ENCODE results near the gene LDB2.

DNA sequence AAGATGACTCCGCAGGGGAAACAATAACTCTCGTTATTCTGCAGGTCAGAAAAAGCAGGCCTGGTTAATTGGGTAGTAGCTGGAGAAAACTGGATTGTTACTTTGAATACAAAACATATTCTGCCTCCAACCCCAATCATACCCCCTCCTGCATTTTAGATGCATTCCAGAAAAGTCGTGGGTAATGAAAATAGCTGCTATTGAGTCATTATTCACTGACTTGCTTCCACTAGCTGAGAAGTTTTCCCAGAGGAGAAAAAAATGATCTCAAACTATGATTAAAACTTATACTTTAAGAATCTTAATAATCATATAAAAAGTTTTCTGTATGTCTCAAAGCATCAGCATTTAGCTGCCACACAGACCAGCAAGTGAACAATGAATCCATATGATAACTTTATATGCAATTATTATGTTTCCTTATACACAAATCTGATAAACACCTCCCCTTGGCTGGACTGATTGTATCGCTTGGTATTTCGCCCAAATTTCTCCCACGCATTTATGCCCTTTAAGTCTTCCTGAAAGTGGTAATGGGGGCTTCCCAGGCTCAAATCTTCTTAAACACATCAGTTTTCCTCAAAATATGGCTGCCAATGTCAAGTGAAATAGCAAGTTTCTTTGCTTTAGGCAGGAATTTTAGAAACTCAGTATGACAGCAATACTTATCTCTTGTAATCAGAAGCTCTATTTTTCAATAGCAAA lies 181.0 kb downstream of the LDB2 start:
- TF ChIP-seq EZH2 (IDR thresholded peaks at IDR 0.05; ENCODE audit: low read length, missing control alignments) = no peak
- TF ChIP-seq, protein P1, sequence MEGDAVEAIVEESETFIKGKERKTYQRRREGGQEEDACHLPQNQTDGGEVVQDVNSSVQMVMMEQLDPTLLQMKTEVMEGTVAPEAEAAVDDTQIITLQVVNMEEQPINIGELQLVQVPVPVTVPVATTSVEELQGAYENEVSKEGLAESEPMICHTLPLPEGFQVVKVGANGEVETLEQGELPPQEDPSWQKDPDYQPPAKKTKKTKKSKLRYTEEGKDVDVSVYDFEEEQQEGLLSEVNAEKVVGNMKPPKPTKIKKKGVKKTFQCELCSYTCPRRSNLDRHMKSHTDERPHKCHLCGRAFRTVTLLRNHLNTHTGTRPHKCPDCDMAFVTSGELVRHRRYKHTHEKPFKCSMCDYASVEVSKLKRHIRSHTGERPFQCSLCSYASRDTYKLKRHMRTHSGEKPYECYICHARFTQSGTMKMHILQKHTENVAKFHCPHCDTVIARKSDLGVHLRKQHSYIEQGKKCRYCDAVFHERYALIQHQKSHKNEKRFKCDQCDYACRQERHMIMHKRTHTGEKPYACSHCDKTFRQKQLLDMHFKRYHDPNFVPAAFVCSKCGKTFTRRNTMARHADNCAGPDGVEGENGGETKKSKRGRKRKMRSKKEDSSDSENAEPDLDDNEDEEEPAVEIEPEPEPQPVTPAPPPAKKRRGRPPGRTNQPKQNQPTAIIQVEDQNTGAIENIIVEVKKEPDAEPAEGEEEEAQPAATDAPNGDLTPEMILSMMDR (conservative IDR thresholded peaks at IDR 0.05 in 1 of 2, IDR thresholded peaks at IDR 0.05 in 1 of 2; ENCODE audit: low read depth in 1 of 2, low read length in 2 of 2) = no peak
